Measurements from ENCODE around the gene EIF5B. TPM values are rescaled to one million over a fixed set of nuclear protein-coding genes. Genes with fewer than 3 reads are reported as not detected.

EIF5B gene
- total RNA-seq, 1 experiment from 2014 or later: 58.1 TPM

DNA sequence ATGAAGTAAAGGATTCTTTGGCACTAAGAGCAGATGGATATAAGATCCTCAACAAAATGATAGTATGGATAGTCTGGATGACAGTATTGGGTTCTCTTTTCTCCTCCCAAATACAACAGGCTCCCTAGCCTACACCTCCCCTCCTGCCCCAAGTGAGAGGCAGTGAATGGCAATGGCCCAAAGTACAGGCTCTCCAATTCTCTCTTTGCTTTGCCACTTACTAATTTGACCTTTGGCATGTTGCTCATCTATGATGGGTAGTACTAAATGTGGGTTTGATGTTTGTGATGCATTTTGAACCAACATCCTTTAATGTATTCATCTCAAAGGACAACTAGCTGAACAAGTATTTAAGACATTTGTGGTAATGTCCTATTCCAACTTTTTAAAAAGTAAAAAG, 65.9 kb downstream of the EIF5B start:
- Histone ChIP-seq H2AK5ac (ENCODE audit: insufficient read length, low read length) (no peak overlapping the region), H4K20me1 (ENCODE audit: control insufficient read depth, insufficient read depth, insufficient read length) (no peaks in the 10 kb centered on the region), H2BK5ac (ENCODE audit: insufficient read length, low read length) (no peak overlapping the region), H2BK12ac (ENCODE audit: insufficient read length, low read depth, low read length) (no peak overlapping the region), H2BK20ac (ENCODE audit: low read depth, low read length, poor library complexity, severe bottlenecking) (no peak overlapping the region), H3K4me2 (ENCODE audit: insufficient read depth, insufficient read length, low read length) (no peak overlapping the region), H2BK120ac (ENCODE audit: low read depth, low read length, poor library complexity, severe bottlenecking) (no peak overlapping the region), H3K18ac (ENCODE audit: insufficient read length, low read depth, low read length) (no peak overlapping the region), H3K23me2 (ENCODE audit: insufficient read length, low read depth, low read length, poor library complexity, severe bottlenecking) (no peaks in the 10 kb centered on the region), H2AFZ (ENCODE audit: low read length) (no peak overlapping the region), H3K23ac (ENCODE audit: insufficient read length, low read depth, low read length) (no peak overlapping the region), H3K79me1 (ENCODE audit: insufficient read depth, low read depth, low read length, poor library complexity, severe bottlenecking) (no peaks in the 10 kb centered on the region), H3T11ph (ENCODE audit: low read length) (no peak overlapping the region), H4K5ac (ENCODE audit: insufficient read length, low read depth, low read length) (no peak overlapping the region), H3K56ac (ENCODE audit: insufficient read length, low read depth, low read length) (no peak overlapping the region), H3K9ac (ENCODE audit: extremely low read depth, insufficient read length, low read length) (no peak overlapping the region), H3K27ac (ENCODE audit: insufficient read length, low read depth, low read length) (no peak overlapping the region), H4K91ac (ENCODE audit: insufficient read length, low read depth, low read length) (no peak overlapping the region), H3K79me2 (ENCODE audit: insufficient read depth, low read length) (no peaks in the 10 kb centered on the region), H3K4me1 (ENCODE audit: insufficient read depth, low read length) (no peaks in the 10 kb centered on the region; the same call in 1 of the 2 replicates), H3K14ac (ENCODE audit: insufficient read depth, low read length) (no peak overlapping the region), H2BK15ac (ENCODE audit: low read depth, low read length) (no peak overlapping the region), H3K9me3 (ENCODE audit: control insufficient read depth, low read depth, low read length) (no peaks in the 10 kb centered on the region), H3K4ac (ENCODE audit: low read depth, low read length) (no peak overlapping the region), H4K8ac (replicated peaks; ENCODE audit: insufficient read length, low read depth, low read length) (no peak overlapping the region), H3K27me3 (ENCODE audit: insufficient read depth, low read length) (no peaks in the 10 kb centered on the region)
- Mint-ChIP-seq H3K36me3 (ENCODE audit: insufficient read depth in 1 of 3, low read depth in 3 of 3) (peaks cover 33 to 83% (median 70%) of the 10 kb centered on the region in 3 experiments), H3K27me3 (ENCODE audit: low read depth) (no peaks in the 10 kb centered on the region), H3K9me3 (no peaks in the 10 kb centered on the region), H3K4me3 (no peak overlapping the region), H3K4me1 (peaks cover 26 to 30% of the 10 kb centered on the region in 2 experiments), H3K27ac (peak overlapping the region in 2 of 3 experiments; percentile 5 to 40; a peak in 2 of 7 replicates)
- TF ChIP-seq CTCF (conservative IDR thresholded peaks at IDR 0.05): no peak
- DNase-seq: no peak
